Left renal cortex interstitium (tissue), 4 donors: ENCODE data around the gene CRYBB1. TPM values are rescaled to one million over a fixed set of nuclear protein-coding genes. Genes with fewer than 3 reads are reported as not detected.

Experiments used
- DNase-seq, 4 donors: peaks; one replicate each; pipeline ENCODE4 v3.0.0-alpha.2; 2013; ENCODE audit warnings: low read depth in 4 of 4, low spot score in 2 of 4, missing footprints in 1 of 4
- polyA plus RNA-seq, 4 donors: library from polyadenylated mRNA; unstranded; fragments of 120-200 nt; gene quantifications; one replicate each; pipeline ENCODE4 v1.2.1, GENCODE V29; 2013; ENCODE audit not compliant: insufficient read length in 4 of 4

CRYBB1 gene
- polyA plus RNA-seq, 4 donors: 0.47 to 0.95 (median 0.78) TPM

DNA sequence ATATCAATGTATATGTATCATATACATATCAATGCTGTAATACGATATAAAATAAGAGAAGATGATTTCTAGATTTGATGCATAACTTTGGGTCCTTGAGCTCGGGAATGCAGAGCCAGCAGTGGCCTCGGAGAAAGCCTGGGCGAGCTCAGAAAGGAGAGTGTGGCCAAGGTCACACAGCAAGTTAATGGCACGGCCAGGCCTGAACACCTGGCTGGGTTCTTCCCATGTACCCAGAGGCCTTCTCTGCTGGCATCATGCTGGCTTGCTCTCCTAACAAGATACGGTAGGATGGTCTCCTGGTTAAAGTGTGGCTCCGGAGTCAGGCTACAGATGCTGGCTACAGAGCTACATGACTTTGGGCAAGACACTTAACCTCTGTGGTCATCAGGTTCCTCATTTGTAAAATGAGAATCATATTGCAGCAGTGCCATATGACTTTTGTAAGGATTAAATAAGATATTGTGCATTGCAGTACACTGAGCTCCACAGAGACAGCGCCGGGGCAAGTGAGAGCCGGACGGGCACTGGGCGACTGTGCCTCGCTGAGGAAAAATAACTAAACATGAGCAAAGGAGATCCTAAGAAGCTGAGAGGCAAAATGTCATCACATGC is 57.8 kb downstream of the CRYBB1 start:
- DNase-seq: no peak

GRCh38 chr22:26558248-26558895 is 59.5 kb downstream of the CRYBB1 start:
- no peak for DNase-seq

GRCh38 chr22:26556904-26557303 is 60.9 kb downstream of the CRYBB1 start:
- no peak for DNase-seq

- DNase-seq: no peak
Measured at GRCh38 chr22:26555478-26555877, 62.3 kb downstream of the CRYBB1 start.

- DNase-seq: no peak
Measured at GRCh38 chr22:26554956-26555355, 62.9 kb downstream of the CRYBB1 start.

DNA sequence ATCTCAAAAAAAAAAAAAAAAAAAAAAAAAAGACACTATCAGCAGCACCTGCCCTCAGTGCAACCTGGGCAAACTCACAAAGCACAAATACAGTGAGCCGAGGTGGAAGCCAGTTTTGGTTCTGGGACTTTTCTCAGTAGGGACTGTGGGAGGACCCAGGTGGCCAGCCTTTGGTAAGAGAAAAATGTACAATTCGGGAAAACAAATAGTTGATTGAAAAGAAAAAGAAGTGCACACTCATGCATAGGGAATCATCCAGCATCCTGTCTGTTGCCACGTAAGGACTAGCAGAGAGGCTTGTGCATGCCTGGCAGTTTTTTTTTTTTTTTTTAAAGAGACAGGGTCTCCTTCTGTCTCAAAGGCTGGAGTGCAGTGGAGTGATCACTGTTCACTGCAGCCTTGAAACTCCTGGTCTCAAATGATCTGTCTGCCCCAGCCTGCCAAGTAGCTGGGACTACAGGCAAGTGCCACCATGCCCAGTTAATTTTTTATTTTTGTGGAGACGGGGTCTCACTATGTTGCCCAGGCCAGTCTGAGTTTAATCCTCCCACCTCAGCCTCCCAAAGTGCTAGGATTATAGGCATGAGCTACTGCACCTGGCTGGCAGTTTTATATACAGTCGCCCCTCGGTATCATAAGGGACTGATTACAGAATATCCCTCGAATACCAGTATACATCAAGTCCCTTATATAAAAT is 64.6 kb downstream of the CRYBB1 start:
- DNase-seq: no peak

- DNase-seq: no peak
Measured at GRCh38 chr22:26552466-26552865, 65.4 kb downstream of the CRYBB1 start.

DNA sequence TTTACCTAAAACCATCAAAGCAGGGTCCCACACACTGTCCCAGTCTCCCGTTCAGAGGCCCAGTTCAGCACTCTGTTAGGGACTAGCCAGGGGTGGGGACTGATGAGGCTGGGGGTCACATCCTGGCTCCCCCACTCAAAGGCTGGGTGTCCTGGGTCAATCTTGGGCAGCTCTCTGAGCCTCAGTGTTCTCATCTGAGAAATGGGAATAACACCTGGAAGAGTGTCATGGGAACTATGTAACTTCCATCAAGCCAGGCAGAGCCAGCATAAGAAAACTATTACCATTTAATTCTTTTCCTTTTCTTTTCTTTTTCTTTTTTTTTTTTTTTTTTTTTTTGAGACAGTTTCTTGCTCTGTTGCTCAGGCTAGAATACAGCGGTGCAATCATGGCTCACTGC is 66.3 kb downstream of the CRYBB1 start:
- no peak for DNase-seq

DNA sequence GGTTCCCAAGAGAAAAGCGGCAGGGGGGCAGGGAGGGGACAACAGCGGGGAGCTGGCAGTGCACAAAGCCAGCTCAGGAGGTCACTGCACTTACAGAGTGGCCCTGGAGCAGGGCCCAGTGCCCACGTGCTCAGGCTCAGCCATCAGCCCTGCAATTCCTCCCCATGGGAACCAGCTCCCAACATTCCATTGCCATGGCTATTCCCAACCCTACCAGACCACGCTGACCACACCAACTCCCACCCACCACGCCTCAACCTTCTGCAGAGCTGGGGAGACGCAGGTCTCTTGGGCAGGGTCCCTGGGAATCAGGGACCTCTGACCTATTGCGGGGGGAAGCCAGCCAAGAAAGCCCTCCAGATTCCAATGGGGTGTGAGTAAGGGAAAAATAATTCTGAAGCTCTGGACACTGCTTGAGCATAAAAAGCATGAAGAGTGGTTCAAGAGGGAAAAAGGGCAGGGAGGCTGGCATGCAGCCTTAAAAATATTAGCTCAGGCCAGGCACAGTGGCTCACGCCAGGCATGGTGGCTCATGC is 67.3 kb downstream of the CRYBB1 start:
- no peak for DNase-seq

DNA sequence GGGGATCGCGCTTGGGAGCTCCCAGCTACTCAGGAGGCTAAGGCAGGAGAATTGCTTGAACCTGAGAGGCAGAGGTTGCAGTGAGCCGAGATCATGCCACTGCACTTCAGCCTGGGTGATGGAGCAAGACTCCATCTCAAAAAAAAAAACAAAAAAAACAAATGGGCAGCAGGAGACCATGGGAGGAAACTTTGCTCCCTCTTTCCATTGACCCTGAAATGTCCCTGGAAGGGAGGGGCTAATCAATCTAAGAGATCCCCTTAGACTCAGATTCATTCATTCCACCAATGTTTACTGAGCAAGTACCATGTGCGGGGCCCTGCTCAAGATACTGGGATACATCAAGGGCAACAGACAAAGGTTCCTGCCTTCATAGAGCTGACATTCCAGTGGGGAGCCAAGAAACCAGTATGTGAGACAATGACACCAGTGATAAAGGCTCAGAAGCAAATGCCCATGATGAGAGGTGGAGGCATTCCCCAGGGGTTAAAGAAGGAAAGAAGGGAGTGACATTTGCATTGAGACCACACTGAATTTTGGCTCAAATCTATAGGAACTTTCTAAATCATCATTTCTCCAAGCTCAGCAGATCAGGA is 67.8 kb downstream of the CRYBB1 start:
- DNase-seq: no peak

Other genes starting within 250 kb of the CRYBB1 start
- gene ASPHD2, start 188.8 kb downstream of the CRYBB1 start, polyA plus RNA-seq: 1 to 10 TPM; 3.9 to 4.6 (median 4.2) TPM
- gene HPS4, start 134.2 kb downstream of the CRYBB1 start, polyA plus RNA-seq: 10 to 100 TPM; 27.8 to 42.2 (median 36.5) TPM
- 10 to 100 TPM; 27.9 to 32.4 (median 30.6) TPM for gene SRRD, start 134.2 kb downstream of the CRYBB1 start, polyA plus RNA-seq
- gene TFIP11, start 105.6 kb downstream of the CRYBB1 start, polyA plus RNA-seq: 10 to 100 TPM; 42.9 to 45.2 (median 44.5) TPM
- gene TPST2, start 27.9 kb downstream of the CRYBB1 start, polyA plus RNA-seq: 10 to 100 TPM; 26.7 to 32.6 (median 29.1) TPM
- gene CRYBA4, start 3.9 kb upstream of the CRYBB1 start, polyA plus RNA-seq: not detected
- gene MIAT, start 39.6 kb upstream of the CRYBB1 start, polyA plus RNA-seq: under 1 TPM; 0.14 to 0.69 (median 0.45) TPM